IMR-90 (cell line): Measurements from ENCODE around the gene UBAP2L. TPM values are rescaled to one million over a fixed set of nuclear protein-coding genes. Genes with fewer than 3 reads are reported as not detected.

Source experiments
- ATAC-seq: fragments of 200-7000 bp; cut with Tn5 transposase; 2 replicates; pipeline ENCODE4 v1.9.1; 2020; ENCODE audit warnings: low read depth, mild to moderate bottlenecking, moderate library complexity
- BruUV-seq: library from RNA; stranded (reverse); fragments of 400-500 nt; replicated peaks from 2 replicates; lab custom pipeline; 2021; lab: Mats Ljungman, UMichigan
- CTCF ChIA-PET: fragments of 300-600 bp; formaldehyde crosslinking; extraction: SDS; loops from one replicate; lab custom pipeline; 2021; ENCODE audit warnings: antibody characterized with exemption; lab: Yijun Ruan, JAX
- POLR2A ChIA-PET: fragments of 300-600 bp; sonication (Branson Sonifier 250); formaldehyde crosslinking; loops from one replicate; lab custom pipeline; 2022; ENCODE audit warnings: antibody characterized with exemption; ENCODE audit not compliant: unreplicated experiment; lab: Charles Lee
- DNase-seq: peaks from one replicate; pipeline ENCODE4 v3.0.0; 2013
- H2AFZ ChIP-seq: replicated peaks from 2 replicates; pipeline ENCODE3; 2013; ENCODE audit warnings: low read length, mild to moderate bottlenecking; ENCODE audit not compliant: poor library complexity
- H2AK5ac ChIP-seq: 2 replicates; pipeline ENCODE4 v1.6.1; 2013; ENCODE audit warnings: low read depth, low read length, inconsistent platforms
- H2AK9ac ChIP-seq: replicated peaks from 2 replicates; pipeline ENCODE3; 2013; ENCODE audit warnings: mild to moderate bottlenecking, low read depth, low read length, moderate library complexity; ENCODE audit not compliant: poor library complexity
- H2BK120ac ChIP-seq: 2 replicates; pipeline ENCODE4 v1.6.1; 2013; ENCODE audit warnings: low read depth, low read length, inconsistent platforms
- H2BK15ac ChIP-seq: 3 replicates; pipeline ENCODE4 v1.6.1; 2013; ENCODE audit warnings: low read depth, low read length, inconsistent platforms
- H2BK20ac ChIP-seq: 2 replicates; pipeline ENCODE4 v1.6.1; 2013; ENCODE audit warnings: low read depth, mild to moderate bottlenecking, inconsistent platforms, low read length, moderate library complexity
- H2BK5ac ChIP-seq: 2 replicates; pipeline ENCODE4 v1.6.1; 2013; ENCODE audit warnings: mild to moderate bottlenecking, low read depth, low read length, inconsistent platforms; ENCODE audit not compliant: poor library complexity, severe bottlenecking
- H3K14ac ChIP-seq: replicated peaks from 2 replicates; pipeline ENCODE4 v1.6.1; 2013; ENCODE audit warnings: low read depth, low read length, inconsistent platforms
- H3K18ac ChIP-seq: 2 replicates; pipeline ENCODE4 v1.6.1; 2013; ENCODE audit warnings: low read depth, low read length, control low read depth
- H3K23ac ChIP-seq: 2 replicates; pipeline ENCODE4 v1.6.1; 2013; ENCODE audit warnings: low read depth, low read length, inconsistent platforms
- H3K27ac ChIP-seq: 2 replicates; pipeline ENCODE4 v1.5.1; 2013; ENCODE audit warnings: mild to moderate bottlenecking, control low read depth, low read length; ENCODE audit not compliant: insufficient read depth
- H3K27me3 ChIP-seq: 2 replicates; pipeline ENCODE4 v1.6.1; 2013; ENCODE audit warnings: low read length; ENCODE audit not compliant: control insufficient read depth, insufficient read depth
- H3K36me3 ChIP-seq: 2 replicates; pipeline ENCODE4 v1.6.1; 2013; ENCODE audit warnings: low read length, mixed read lengths; ENCODE audit not compliant: control insufficient read depth, insufficient read depth
- H3K4ac ChIP-seq: 2 replicates; pipeline ENCODE4 v1.6.1; 2013; ENCODE audit warnings: low read depth, low read length, inconsistent platforms
- H3K4me1 ChIP-seq: 2 replicates; pipeline ENCODE4 v1.6.1; 2013; ENCODE audit warnings: low read length, mixed read lengths; ENCODE audit not compliant: control insufficient read depth, insufficient read depth
- H3K4me2 ChIP-seq: 2 replicates; pipeline ENCODE4 v1.6.1; 2013; ENCODE audit warnings: low read depth, mild to moderate bottlenecking, control low read depth, low read length, moderate library complexity
- H3K4me3 ChIP-seq: 2 replicates; pipeline ENCODE4 v1.5.1; 2013; ENCODE audit warnings: low read depth, mild to moderate bottlenecking, control low read depth, low read length, moderate library complexity; ENCODE audit not compliant: insufficient read depth
- H3K56ac ChIP-seq: 2 replicates; pipeline ENCODE4 v1.6.1; 2013; ENCODE audit warnings: low read length, inconsistent platforms; ENCODE audit not compliant: insufficient read depth; ENCODE audit errors: extremely low read depth
- H3K79me1 ChIP-seq, 2 experiments: 2 replicates each; pipeline ENCODE4 v1.6.1; 2013; ENCODE audit warnings: low read length in 2 of 2, inconsistent platforms in 1 of 2, low read depth in 1 of 2
- H3K9ac ChIP-seq: 2 replicates; pipeline ENCODE4 v1.6.1; 2013; ENCODE audit warnings: low read depth, low read length, control low read depth
- H3K9me1 ChIP-seq: 2 replicates; pipeline ENCODE4 v1.6.1; 2013; ENCODE audit warnings: low read length, inconsistent platforms; ENCODE audit not compliant: insufficient read depth
- H3K9me3 ChIP-seq: 2 replicates; pipeline ENCODE4 v1.6.1; 2013; ENCODE audit warnings: low read length; ENCODE audit not compliant: control insufficient read depth, insufficient read depth
- H4K20me1 ChIP-seq: 2 replicates; pipeline ENCODE4 v1.6.1; 2013; ENCODE audit warnings: low read length, inconsistent platforms; ENCODE audit not compliant: insufficient read depth
- H4K5ac ChIP-seq: 2 replicates; pipeline ENCODE4 v1.6.1; 2013; ENCODE audit warnings: mild to moderate bottlenecking, low read depth, low read length, control low read depth
- H4K8ac ChIP-seq, 2 experiments: 2 replicates each; pipeline ENCODE4 v1.6.1; 2013; ENCODE audit warnings: low read depth in 2 of 2, low read length in 2 of 2, control low read depth in 1 of 2, inconsistent platforms in 1 of 2
- H4K91ac ChIP-seq: 2 replicates; pipeline ENCODE4 v1.6.1; 2013; ENCODE audit warnings: low read depth, low read length, inconsistent platforms; ENCODE audit not compliant: insufficient read depth
- BHLHE40 ChIP-seq: fragments of 150-350 bp; IDR thresholded peaks from 2 replicates; pipeline ENCODE4 v1.6.1; 2016; ENCODE audit warnings: mild to moderate bottlenecking, low read depth, low read length
- CEBPB ChIP-seq: IDR thresholded peaks from 2 replicates; pipeline ENCODE4 v1.6.1; 2012; ENCODE audit warnings: low read depth, low read length, improper control_type of control experiment
- CHD1 ChIP-seq: IDR thresholded peaks from 2 replicates; pipeline ENCODE4 v1.6.1; 2012; ENCODE audit warnings: low read depth, low read length, improper control_type of control experiment
- CTCF ChIP-seq: conservative IDR thresholded peaks from 2 replicates; pipeline ENCODE4 v1.5.1; 2012; ENCODE audit warnings: mild to moderate bottlenecking, low read depth, low read length, improper control_type of control experiment
- MAFK ChIP-seq: IDR thresholded peaks from 2 replicates; pipeline ENCODE4 v1.6.1; 2012; ENCODE audit warnings: low read depth, low read length, improper control_type of control experiment
- MAZ ChIP-seq: IDR thresholded peaks from 2 replicates; pipeline ENCODE4 v1.6.1; 2012; ENCODE audit warnings: low read depth, mild to moderate bottlenecking, low read length, improper control_type of control experiment, moderate library complexity, borderline replicate concordance
- POLR2A ChIP-seq: IDR thresholded peaks from 2 replicates; pipeline ENCODE4 v1.6.1; 2012; ENCODE audit warnings: mild to moderate bottlenecking, low read depth, low read length
- RFX5 ChIP-seq: IDR thresholded peaks from 2 replicates; pipeline ENCODE4 v1.8.0; 2012; ENCODE audit warnings: low read depth, mild to moderate bottlenecking, low read length, moderate library complexity
- SMC3 ChIP-seq: fragments of 150-350 bp; IDR thresholded peaks from 2 replicates; pipeline ENCODE4 v1.6.1; 2016; ENCODE audit warnings: low read depth, mild to moderate bottlenecking, antibody characterized with exemption, low read length, moderate library complexity
- WGBS, 2 experiments: methylation state at CpG; one replicate each; pipeline versions ENCODE4 v1.1.5 to v1.1.7; 2013; ENCODE audit warnings: missing lambda C conversion rate in 2 of 2; ENCODE audit not compliant: insufficient read length in 1 of 2; ENCODE audit errors: extremely low coverage in 2 of 2; 5-methylcytosine and 5-hydroxymethylcytosine counted together
- dilution Hi-C: fragments of 300-500 bp; cut with HindIII; formaldehyde crosslinking; loops from one replicate; pipeline ENCODE4 v1.14.3; 2018; ENCODE audit warnings: low sequenced_read_pairs; ENCODE audit not compliant: unreplicated experiment
- in situ Hi-C: fragments of 300-500 bp; cut with MboI; formaldehyde crosslinking; loops from 3 replicates; pipeline ENCODE4 v1.14.3; 2019; ENCODE audit warnings: low sequenced_read_pairs, inconsistent platforms, mixed read lengths
- intact Hi-C: fragments of 100-400 bp; cut with micrococcal nuclease; formaldehyde crosslinking; loops from 2 replicates; pipeline ENCODE4 v1.10.0; 2022
- polyA plus RNA-seq, 3 experiments: library from polyadenylated mRNA; depleted of rRNA; stranded (reverse); fragments of >200 nt; gene quantifications; 2 replicates each; pipeline ENCODE4 v1.2.3, GENCODE V29; 2012; ENCODE audit warnings: low replicate concordance in 1 of 3
- total RNA-seq: library from RNA; depleted of rRNA; stranded (reverse); fragments of >200 nt; gene quantifications from 2 replicates; pipeline ENCODE4 v1.2.3, GENCODE V29; 2012

Gene UBAP2L
- total and polyA plus RNA-seq, 2 of the 4 experiments (the other 2 are of a cell fraction), result 57.5 to 149 TPM

- TF ChIP-seq RFX5 (no peak), CHD1 (no peak), MAZ (no peak), SMC3 (no peak), MAFK (no peak), POLR2A (no peak), BHLHE40 (no peak), CTCF (no peak), CEBPB (no peak)
- H2BK5ac ChIP-seq, result no peak overlapping the region
- no peak overlapping the region for H4K91ac ChIP-seq
- H2BK120ac ChIP-seq, result no peak overlapping the region
- dilution Hi-C loops (no loop called here), intact Hi-C loops (no loop called here), in situ Hi-C loops (no loop called here)
- no peak overlapping the region for H2BK15ac ChIP-seq
- no peaks in the 10 kb centered on the region for H3K9me1 ChIP-seq
- no peak overlapping the region for H2BK20ac ChIP-seq
- H3K9ac ChIP-seq, result no peak overlapping the region
- H3K4me2 ChIP-seq, result no peak overlapping the region
- H3K18ac ChIP-seq, result no peak overlapping the region
- no peak overlapping the region for H2AK5ac ChIP-seq
- no peak overlapping the region for H3K56ac ChIP-seq
- POLR2A ChIA-PET, result interaction anchor here (0.6 kb wide), 1 partner anchor 75 kb away, joined by 5 read pairs; no protein-coding TSS in a partner anchor
- no peak overlapping the region for H4K5ac ChIP-seq
- no peak overlapping the region for H2AK9ac ChIP-seq
- H3K4me1 ChIP-seq, result no peaks in the 10 kb centered on the region
- no peak overlapping the region for H3K23ac ChIP-seq
- BruUV-seq, result no TSS peak
- H2AFZ ChIP-seq, result no peak overlapping the region
- H3K4me3 ChIP-seq, result no peak overlapping the region
- CTCF ChIA-PET, result no interaction called here
- no CpG with 5 or more reads among the region's 1 CpG for WGBS, 2 experiments
- no peaks in the 10 kb centered on the region for H3K79me1 ChIP-seq
- DNase-seq (no peak), ATAC-seq (no peak)
- H3K36me3 ChIP-seq, result no peaks in the 10 kb centered on the region
- H3K4ac ChIP-seq, result no peak overlapping the region
- peaks cover 4% of the 10 kb centered on the region for H3K27me3 ChIP-seq
- H3K14ac ChIP-seq, result no peak overlapping the region
- H4K20me1 ChIP-seq, result no peaks in the 10 kb centered on the region
- H4K8ac ChIP-seq, result no peak overlapping the region
- H3K27ac ChIP-seq, result no peak overlapping the region
- peaks cover 15% of the 10 kb centered on the region for H3K9me3 ChIP-seq
Measured at GRCh38 chr1:154290921-154291320, 70.2 kb downstream of the UBAP2L start.
